GM19025 (cell line): Measurements from ENCODE around the gene RAB40B.
A peak's percentile ranks its signal among the peaks of the same experiment; 100 is the strongest.
"Not testable (repeated sequence)": the region's sequence is repeated elsewhere in the genome, so short reads cannot be mapped to it uniquely, and the experiment has no call there.

ENCODE experiments used
- ATAC-seq: cut with Tn5 transposase; IDR thresholded peaks from one replicate; pipeline ENCODE4 v1.9.1; 2021; ENCODE audit warnings: mild to moderate bottlenecking, low read depth, moderate library complexity; ENCODE audit not compliant: unreplicated experiment

RAB40B gene, protein sequence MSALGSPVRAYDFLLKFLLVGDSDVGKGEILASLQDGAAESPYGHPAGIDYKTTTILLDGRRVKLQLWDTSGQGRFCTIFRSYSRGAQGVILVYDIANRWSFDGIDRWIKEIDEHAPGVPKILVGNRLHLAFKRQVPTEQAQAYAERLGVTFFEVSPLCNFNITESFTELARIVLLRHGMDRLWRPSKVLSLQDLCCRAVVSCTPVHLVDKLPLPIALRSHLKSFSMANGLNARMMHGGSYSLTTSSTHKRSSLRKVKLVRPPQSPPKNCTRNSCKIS

GRCh38 chr17:82698065-82698973 is at the start of gene RAB40B:
Gene RAB40B, minus strand, starts transcription at chr17:82698698. Its CDS starts 102 bp downstream, at chr17:82698596.
- peak; percentile 96 for ATAC-seq

DNA sequence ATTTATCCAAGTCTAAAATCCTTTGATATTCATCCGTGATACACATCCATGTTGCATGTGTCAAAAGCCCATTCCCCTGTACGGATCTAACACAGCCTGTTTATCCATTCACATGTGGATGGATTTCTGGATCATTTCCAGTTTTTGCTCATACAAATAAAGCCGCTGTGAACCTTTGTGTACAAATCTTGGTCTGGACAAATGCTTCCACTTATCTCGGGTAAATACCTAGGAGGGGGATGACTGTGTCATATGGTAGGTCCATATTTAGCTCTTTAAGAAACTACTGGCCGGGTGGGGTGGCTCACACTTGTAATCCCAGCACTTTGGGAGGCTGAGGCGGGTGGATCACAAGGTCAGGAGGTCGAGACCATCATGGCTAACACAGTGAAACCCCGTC is 47.0 kb upstream of the RAB40B start:
- ATAC-seq: no peak

GRCh38 chr17:82744736-82745135 is 46.2 kb upstream of the RAB40B start:
- ATAC-seq: not testable (repeated sequence)

DNA sequence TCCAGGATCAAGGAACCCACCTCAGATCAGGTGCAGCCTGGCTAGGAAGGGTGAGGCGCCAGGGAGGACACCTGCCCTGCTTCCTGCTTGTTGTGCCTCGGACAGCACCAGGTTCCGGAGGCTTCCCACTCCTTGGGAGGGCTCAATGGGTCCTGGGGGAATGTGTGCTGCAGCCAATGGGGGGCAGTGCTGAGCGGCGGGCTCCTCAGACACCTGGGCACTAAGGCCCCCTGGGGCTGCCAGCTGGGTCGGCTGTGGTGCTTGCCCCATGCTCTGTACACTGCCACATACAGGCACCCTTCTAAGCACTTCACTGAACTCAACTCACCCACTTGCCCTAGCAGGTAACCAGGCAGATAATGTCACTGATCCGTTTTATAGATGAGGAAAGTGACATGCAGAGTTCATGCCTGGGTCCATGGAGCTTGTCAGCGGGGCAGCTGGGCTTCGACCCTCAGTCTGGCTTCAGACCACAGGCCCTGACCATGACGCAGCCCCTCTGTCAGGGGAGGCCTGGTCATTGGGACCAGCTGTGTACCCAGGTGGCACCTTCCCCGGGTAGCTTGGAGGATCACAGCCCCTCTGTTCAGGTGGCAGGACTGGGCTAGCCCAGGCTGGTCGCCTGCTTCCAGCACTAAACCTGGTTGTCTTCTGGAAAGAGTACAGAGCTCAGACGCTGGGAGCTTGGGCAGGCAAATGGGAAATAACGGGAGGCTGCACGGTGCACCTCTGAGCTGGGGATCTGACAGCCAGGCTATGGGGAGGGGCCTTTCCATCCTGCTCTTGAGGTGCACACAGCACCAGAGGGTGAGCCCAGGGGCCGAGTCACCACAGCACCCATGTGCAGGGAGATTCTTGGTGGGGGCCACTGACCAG is 45.1 kb upstream of the RAB40B start:
- no peak for ATAC-seq

GRCh38 chr17:82740906-82741759 is 42.6 kb upstream of the RAB40B start:
- ATAC-seq: no peak

DNA sequence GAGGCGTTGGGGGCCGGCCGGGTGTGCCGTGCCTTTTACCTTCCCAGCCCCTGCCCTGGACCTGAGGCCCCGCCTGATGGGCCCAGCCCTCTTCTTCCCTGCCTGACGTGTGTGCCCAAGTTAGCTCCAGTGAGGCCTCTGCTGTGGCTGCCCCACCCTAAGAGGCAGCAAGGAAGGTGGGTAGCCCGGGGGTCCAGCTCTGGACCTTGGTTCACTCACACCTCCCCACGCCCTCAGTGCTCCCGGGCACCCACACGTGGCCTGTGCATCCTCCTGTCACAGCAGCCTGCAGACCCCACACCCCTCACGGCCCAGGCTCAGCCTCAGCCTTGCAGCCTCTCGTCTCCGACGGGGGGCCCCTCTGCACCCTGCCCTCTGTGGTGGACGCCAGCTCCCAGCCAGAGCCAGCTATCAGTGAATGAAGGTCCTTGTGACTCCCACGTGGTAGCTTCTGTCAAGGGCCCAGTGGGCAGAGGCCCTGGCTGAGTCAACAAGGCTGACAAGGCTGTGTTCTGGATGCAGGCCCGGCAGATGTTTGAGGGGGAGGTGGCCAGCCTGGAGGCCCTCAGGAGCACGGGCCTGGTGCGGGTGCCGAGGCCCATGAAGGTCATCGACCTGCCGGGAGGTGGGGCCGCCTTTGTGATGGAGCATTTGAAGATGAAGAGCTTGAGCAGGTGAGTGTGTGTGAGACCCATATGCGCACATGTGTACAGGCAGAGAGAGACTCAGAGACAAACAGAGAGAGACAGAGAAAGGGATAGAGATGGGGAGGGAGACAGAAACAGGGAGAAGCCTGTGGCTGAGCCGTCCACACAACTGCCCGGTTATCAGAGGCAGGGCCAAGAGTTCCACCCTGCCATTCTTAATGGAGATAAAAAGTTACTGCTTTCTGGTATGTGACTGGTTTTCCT is 39.7 kb upstream of the RAB40B start:
- no peak for ATAC-seq

- no peak for ATAC-seq
These were observed 38.1 kb upstream of the RAB40B start for GRCh38 chr17:82736511-82737185.

DNA sequence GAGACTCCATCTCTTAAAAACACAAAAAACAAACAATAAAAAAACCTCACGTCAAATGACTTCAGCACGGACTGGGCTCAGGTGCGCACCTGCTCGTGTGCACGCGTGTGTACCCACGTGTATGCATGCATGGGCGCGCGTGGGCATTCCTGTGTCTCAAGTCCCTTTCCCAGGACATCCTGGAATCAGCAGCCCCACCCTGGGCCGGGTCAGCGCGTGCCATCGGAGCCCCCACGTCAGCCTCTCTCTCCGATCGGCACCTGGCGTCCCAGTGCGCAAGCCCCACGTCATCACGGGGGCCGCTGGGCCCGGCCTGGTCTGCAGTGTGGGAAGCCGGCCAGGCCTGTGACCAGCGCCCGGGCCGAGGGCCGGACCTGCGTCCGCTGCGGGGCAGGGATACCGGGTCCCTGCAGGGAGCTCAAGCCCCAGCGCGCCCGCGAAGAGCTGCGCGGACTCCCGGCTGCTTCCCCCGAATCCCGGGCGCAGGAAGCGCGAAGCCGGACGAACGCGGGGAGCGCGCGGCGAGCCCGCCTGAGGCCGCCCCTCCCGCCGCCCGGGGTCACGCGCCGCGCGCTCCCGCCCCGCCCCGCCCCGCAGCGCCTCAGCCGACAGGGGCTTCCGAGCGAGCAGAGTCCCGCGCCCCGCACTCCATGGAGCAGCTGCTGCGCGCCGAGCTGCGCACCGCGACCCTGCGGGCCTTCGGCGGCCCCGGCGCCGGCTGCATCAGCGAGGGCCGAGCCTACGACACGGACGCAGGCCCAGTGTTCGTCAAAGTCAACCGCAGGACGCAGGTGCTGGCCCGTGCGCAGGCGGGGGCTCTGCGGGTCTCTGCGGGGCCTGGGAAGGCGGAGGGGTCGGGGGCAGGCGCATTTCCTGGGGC is 36.7 kb upstream of the RAB40B start, which contains the start of gene FN3K:
FN3K (plus strand) TSS at position 629 of the 880 bp plus-strand sequence; CDS start at position 651, 22 bp downstream.
- ATAC-seq: no peak

GRCh38 chr17:82732118-82732743 is 33.7 kb upstream of the RAB40B start:
- ATAC-seq: no peak

DNA sequence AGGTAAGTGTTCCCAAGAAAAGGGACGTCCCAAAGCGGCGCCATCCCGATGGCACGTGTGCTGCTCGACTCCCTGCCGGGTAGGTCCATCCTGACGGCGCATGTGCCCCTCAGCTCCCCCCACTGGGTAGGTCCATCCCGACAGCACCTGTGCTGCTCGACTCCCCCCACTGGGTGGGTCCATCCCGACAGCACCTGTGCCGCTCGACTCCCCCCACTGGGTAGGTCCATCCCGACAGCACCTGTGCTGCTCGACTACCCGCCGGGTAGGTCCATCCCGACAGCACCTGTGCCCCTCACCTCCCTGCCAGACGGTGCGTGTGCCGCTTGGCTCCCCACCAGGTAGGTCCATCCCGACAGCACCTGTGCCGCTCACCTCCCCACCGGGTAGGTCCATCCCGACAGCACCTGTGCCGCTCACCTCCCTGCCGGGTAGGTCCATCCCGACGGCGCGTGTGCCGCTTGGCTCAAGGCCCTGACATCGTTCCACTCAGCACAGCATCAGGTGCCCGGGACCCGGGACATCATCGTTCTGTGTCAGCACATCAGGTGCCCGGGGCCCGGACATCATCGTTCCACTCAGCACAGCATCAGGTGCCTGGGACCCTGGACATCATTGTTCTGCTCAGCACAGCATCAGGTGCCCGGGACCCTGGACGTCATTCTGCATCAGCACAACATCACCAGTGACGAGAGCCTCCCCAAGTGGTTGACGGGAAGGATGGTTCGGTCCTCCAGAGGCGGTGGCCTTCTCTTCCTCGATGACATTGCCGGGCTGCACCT is 31.2 kb upstream of the RAB40B start:
- ATAC-seq: no peak

- no peak for ATAC-seq
These were observed 27.9 kb upstream of the RAB40B start for GRCh38 chr17:82726427-82726826.

DNA sequence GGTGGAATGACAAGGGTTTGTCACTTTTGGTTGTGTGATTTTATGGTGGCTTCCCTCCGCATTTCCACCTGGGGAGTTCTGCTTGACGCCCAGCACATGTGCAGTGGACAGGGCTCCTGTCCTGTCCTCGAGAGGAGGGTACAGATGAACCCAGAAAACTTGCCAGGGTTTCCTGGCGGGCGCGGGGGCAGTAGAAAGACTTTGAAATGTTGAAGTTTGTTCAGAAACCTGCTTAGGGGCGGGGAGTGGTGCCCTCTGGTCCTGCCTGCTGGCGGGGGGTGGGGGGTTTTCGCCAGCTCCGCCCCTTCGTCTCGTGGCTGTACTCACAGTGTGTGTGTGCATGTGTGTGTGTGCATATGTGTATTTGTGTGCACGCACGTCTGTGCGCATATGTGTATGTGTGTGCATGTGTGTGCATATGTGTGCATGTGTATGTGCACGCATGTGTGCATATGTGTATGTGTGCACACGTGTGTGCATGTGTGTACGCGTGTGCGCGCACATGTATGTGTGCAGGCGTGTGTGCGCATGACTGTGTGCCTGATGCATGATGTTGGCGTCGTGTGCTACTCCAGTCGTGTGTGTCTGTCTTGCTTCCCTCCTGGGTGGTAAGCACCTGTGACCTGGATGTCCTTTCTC is 24.8 kb upstream of the RAB40B start:
- no peak for ATAC-seq

- ATAC-seq: no peak
These were observed 24.0 kb upstream of the RAB40B start for GRCh38 chr17:82722341-82723013.

- ATAC-seq: no peak
These were observed 21.7 kb upstream of the RAB40B start for GRCh38 chr17:82720204-82720603.
